ELR (cell line): ENCODE measurements around the gene LANCL2.
A peak's percentile ranks its signal among the peaks of the same experiment; 100 is the strongest.

ENCODE experiments used
- DNase-seq: peaks from one replicate; pipeline ENCODE4 v3.0.0-alpha.2; 2015; ENCODE audit warnings: low read depth

LANCL2 gene

GRCh38 chr7:55438085-55438756 lies 73.1 kb downstream of the LANCL2 start:
- DNase-seq, result no peak

DNA sequence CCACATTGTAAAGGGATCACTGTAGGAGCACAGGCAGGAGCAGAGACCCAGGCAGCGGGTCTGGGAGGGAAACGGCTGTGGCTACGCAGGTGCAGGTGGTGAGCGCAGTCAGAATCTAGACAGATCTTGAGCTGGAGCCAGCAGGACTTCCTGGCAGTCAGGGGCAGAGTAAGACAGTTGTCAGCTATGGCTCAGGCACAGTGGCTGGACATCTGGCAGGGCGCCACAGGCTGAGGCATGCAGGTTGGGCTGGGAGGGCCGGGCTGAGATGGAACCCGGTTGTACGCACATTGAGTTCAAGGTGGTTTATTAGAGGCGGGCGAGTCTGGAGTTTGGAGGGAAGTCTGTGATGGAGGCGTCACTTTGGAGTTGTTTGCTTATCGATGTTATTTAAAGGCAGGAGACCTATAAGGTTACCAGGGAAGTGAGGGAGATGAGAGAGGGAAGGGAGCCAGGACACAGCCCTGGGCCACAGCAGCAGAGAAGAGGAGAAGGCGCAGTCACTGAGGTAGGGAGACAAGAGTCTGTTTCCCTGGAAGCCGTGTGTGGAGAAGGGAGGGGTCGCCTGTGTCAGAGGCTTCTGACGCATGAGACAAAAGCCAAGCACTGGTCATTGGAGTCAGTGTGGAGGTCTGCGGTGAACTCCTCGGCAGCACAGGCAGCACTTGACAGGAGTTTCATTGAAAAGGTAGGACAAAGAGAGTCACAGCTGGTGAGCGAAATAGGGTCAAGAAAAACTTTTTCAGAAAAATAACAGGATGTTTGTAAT lies 73.8 kb downstream of the LANCL2 start:
- DNase-seq, result no peak

GRCh38 chr7:55439627-55440026 lies 74.5 kb downstream of the LANCL2 start:
- no peak for DNase-seq

- DNase-seq, result no peak
These were observed 75.0 kb downstream of the LANCL2 start for GRCh38 chr7:55440040-55440690.

- DNase-seq, result no peak
These were observed 75.9 kb downstream of the LANCL2 start for GRCh38 chr7:55441002-55441401.

- DNase-seq, result peak; percentile 68
These were observed 76.8 kb downstream of the LANCL2 start for GRCh38 chr7:55441774-55442522.

DNA sequence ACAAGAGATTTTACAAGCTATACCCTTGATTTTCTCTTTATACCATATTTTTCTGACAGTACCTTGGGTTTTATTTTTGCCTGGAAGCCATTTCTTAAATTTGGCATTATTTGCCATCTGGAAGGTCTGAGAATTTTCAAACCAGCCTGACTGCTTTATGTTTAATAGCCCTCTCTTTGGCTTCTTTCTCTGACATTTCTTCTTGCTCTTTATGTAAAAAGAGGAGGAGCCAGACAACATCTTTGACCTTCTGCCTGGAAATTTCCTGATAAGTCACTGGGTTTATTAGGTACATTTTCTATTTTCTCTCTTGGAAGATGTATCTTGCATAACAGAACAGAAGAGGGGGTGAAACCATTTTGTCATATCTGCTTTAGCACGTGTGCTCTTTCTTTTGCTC lies 79.6 kb downstream of the LANCL2 start:
- DNase-seq, result no peak

- DNase-seq, result no peak
These were observed 83.4 kb downstream of the LANCL2 start for GRCh38 chr7:55448526-55448925.

GRCh38 chr7:55449205-55449991 lies 84.3 kb downstream of the LANCL2 start:
- no peak for DNase-seq

DNA sequence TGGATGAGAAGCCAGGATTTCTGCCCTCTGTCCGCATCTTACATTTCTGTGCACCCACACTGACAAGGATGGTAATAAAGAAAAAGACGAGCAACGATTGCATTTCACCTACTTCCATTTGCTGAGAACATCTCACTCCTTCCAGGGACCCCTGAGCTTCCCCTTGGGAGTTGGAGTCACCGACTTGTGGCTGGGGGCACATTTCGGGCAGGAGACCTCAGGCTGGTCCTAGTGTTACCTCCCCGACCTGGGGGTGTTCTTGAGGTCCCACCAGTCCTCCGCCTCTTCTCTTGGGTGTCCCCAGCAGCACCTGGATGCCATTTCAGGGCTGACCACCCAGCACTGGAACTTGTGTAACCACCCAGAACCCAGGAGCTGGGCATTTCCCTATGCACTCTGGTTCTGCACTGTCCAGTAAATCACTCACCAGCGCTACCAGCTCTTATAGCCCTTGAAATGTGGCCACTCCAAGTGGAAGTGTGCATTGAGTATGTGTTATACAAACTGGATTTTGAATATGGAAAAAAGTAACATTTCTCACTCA lies 84.9 kb downstream of the LANCL2 start:
- no peak for DNase-seq

DNA sequence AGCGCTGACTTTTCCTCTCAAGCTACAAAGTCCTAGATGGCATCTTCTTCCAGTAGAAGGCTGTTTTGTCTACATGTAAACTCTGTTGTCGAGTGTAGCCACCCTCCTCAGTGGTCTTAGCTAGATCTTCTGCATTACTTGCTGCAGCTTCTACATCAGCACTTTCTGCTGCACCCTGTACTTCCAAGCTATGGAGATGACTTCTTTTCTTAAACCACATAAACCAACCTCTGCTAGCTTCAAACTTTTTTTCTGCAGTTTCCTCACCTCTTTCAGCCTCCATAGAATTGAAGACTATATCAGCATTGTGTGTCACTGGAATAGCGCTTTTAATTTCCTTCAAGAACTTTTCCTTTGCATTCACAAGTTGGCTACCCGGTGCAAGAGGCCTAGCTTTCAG lies 87.8 kb downstream of the LANCL2 start:
- DNase-seq, result no peak

GRCh38 chr7:55457801-55458200 lies 92.7 kb downstream of the LANCL2 start:
- no peak for DNase-seq

GRCh38 chr7:55458351-55458750 lies 93.2 kb downstream of the LANCL2 start:
- no peak for DNase-seq

DNA sequence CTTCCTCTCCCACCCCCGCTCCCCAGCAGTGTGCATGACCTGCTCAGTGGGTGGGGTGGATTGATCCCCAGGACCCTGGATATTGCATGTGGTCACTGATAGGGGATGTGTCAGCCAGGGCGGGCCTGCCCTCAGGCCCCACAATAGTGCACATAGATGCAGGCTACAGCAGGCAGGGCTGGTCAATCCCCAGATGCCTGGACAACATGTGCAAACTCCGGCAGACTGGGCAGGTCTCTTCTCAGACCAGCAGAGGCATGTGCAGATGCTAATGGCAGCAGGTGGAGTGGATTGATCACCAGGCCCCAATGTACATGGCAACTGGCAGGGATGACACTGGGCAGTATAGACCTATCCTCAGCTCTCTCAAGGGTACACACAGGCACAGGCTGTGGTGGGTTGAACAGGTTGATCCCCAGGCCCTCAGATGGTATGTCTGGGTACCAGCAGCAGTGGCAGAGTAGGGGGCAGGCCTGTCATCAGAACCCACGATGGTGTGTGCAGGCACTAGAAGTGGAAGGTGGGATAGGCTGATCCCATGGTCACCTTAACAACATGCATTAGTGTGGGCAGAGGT lies 98.6 kb downstream of the LANCL2 start:
- no peak for DNase-seq

DNA sequence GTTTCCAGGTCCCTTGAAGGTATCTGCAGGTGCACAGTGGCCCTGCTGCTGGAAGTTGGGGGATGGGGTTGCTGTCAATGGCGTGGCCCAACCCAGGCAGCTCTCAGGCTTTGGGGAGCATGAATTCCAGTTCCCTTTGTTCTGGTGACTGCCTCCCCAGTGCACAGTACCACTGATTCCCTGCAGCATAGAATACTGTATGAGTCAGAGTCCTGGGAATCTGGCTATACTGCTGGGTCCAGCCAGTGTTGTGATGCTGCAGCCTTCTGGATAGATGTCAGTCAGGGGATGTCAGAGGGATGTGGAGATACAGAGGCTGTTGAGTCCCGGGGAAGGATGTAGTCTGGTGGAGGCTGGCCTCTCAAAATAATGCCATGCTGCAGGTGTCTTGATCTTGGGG lies 99.3 kb downstream of the LANCL2 start:
- peak; percentile 30 for DNase-seq

- DNase-seq, result no peak
These were observed 100.6 kb downstream of the LANCL2 start for GRCh38 chr7:55465691-55466090.

DNA sequence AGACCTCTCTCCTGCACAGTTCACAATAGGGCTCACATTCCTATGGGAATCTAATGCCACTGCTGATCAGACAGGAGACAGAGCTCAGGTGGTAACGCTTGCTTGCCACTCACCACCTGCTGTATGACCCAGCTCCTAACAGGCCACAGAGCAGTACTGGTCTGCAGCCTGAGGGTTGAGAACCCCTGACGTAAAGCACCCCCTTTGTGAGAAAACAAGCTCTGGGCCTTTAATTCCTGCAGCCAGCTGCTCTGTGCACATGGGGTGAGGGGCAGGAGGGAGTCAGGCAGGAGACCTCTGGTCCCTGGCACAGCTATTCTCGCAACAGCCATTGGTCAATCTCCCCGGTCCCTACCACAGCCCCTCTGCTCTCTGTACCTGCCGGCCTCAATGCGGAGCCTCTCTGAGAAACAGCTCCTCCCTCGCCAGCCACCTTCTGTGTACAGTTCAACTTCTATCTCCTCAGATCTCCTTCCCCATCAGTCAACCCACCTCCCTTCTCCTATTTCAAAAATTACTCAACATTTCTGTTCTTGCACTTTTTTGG lies 102.0 kb downstream of the LANCL2 start:
- DNase-seq, result no peak

DNA sequence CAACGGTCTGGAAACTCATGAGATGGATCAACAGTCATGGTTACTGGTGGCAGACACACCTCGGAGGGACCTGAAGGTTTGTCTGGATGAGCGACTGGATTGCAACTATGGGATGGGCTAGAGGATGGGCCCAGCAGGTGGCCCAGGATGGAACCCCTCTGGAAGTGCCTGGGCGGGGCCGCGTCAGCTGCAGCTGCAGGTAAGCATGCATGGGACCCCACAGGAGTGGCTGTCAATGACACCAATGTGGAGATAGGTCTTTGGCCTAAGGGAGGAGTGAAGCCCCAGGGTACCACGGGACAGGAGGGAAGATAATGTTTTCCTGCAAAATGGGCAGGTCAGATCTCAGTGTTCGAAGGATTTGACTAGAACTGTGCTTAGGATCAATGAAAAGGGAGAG lies 103.4 kb downstream of the LANCL2 start:
- DNase-seq, result no peak

DNA sequence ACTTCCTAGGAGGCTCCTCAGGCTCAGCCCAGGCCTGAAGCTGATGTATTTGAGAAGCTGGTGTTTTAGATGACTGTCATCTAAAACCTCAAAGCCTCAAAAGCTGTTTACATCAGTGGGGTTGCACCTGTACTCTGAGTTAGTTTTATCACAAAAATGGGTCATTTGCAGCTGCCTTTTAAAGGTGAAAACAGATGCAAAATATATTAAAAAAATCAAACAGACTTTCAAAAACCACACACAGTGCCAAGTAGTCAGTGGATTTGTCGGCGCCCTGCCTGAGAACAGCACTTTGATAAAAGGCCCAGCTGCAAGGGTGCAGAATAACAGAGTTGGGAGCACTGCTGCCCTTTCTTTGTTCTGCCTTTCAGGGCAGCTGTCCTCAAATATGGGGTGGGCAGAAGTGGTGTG lies 104.1 kb downstream of the LANCL2 start:
- no peak for DNase-seq

GRCh38 chr7:55469721-55470120 lies 104.6 kb downstream of the LANCL2 start:
- no peak for DNase-seq

GRCh38 chr7:55470261-55470660 lies 105.1 kb downstream of the LANCL2 start:
- no peak for DNase-seq
